ENCODE data around the gene KRTAP4-8. TPM values are rescaled to one million over a fixed set of nuclear protein-coding genes. Genes with fewer than 3 reads are reported as not detected.

Gene KRTAP4-8
- total RNA-seq, 6 experiments from 2014 or later = not detected

- Histone ChIP-seq H3K4me3 (no peak overlapping the region), H3K4me1 (no peaks in the 10 kb centered on the region), H3K9me3 (no peaks in the 10 kb centered on the region), H3K36me3 (no peaks in the 10 kb centered on the region), H3K27me3 (no peaks in the 10 kb centered on the region), H3K27ac (no peak overlapping the region)
- intact Hi-C loops (cut with DNase I) = no loop called here
- ATAC-seq = no peak
- TF ChIP-seq POLR2A (IDR thresholded peaks at IDR 0.05) (no peak), CTCF (IDR thresholded peaks at IDR 0.05) (no peak)
- no peak for DNase-seq
- 87% methylated on average over 4 of the region's 4 CpGs for WGBS (ENCODE audit: insufficient coverage, low coverage, low lambda C conversion rate, missing lambda C conversion rate)
Observed at GRCh38 chr17:41054025-41054424, 43.9 kb downstream of the KRTAP4-8 start.

GRCh38 chr17:41052566-41052965 lies 45.4 kb downstream of the KRTAP4-8 start:
- H3K4me1 ChIP-seq = no peaks in the 10 kb centered on the region
- H3K27ac ChIP-seq = no peak overlapping the region
- DNase-seq (no peak), ATAC-seq (no peak)
- no peaks in the 10 kb centered on the region for H3K27me3 ChIP-seq
- no peaks in the 10 kb centered on the region for H3K9me3 ChIP-seq
- H3K4me3 ChIP-seq = no peak overlapping the region
- TF ChIP-seq CTCF (IDR thresholded peaks at IDR 0.05) (no peak), POLR2A (IDR thresholded peaks at IDR 0.05) (no peak)
- H3K36me3 ChIP-seq = no peaks in the 10 kb centered on the region
- intact Hi-C loops (cut with DNase I) = no loop called here

GRCh38 chr17:41049110-41049509 lies 48.8 kb downstream of the KRTAP4-8 start:
- 37% methylated on average over 2 of the region's 2 CpGs for WGBS (ENCODE audit: insufficient coverage, low coverage, low lambda C conversion rate, missing lambda C conversion rate)
- DNase-seq (no peak), ATAC-seq (no peak)
- H3K27me3 ChIP-seq = no peaks in the 10 kb centered on the region
- H3K4me3 ChIP-seq = no peak overlapping the region
- no peaks in the 10 kb centered on the region for H3K9me3 ChIP-seq
- no peaks in the 10 kb centered on the region for H3K36me3 ChIP-seq
- H3K4me1 ChIP-seq = no peaks in the 10 kb centered on the region
- TF ChIP-seq POLR2A (IDR thresholded peaks at IDR 0.05) = no peak
- TF ChIP-seq CTCF (IDR thresholded peaks at IDR 0.05) = no peak
- intact Hi-C loops (cut with DNase I) = no loop called here
- H3K27ac ChIP-seq = no peak overlapping the region

- intact Hi-C loops (cut with DNase I) = no loop called here
- no peak for ATAC-seq
- no peak overlapping the region for H3K27ac ChIP-seq
- no peak overlapping the region for H3K4me3 ChIP-seq
- no peaks in the 10 kb centered on the region for H3K27me3 ChIP-seq
- 51% methylated on average over 7 of the region's 7 CpGs for WGBS (ENCODE audit: insufficient coverage, low coverage, low lambda C conversion rate, missing lambda C conversion rate)
- H3K36me3 ChIP-seq = no peaks in the 10 kb centered on the region
- no peak for DNase-seq
- no peak for TF ChIP-seq CTCF (IDR thresholded peaks at IDR 0.05)
- TF ChIP-seq POLR2A (IDR thresholded peaks at IDR 0.05) = no peak
- no peaks in the 10 kb centered on the region for H3K4me1 ChIP-seq
- no peaks in the 10 kb centered on the region for H3K9me3 ChIP-seq
Observed at GRCh38 chr17:41048441-41048840, 49.5 kb downstream of the KRTAP4-8 start.

Other genes starting within 250 kb of the KRTAP4-8 start
- gene KRT12, start 230.9 kb downstream of the KRTAP4-8 start, total RNA-seq = not detected
- not detected for gene KRT20, start 212.9 kb downstream of the KRTAP4-8 start, total RNA-seq
- 10 to 100 TPM in 2 of 6 experiments, 1 to 10 TPM in 1, under 1 TPM in 1, not detected in 2; 0.49 to 17.6 (median 10.0) TPM for gene KRT23, start 160.5 kb downstream of the KRTAP4-8 start, total RNA-seq
- gene KRT39, start 131.2 kb downstream of the KRTAP4-8 start, total RNA-seq = not detected
- not detected for gene KRT40, start 113.8 kb downstream of the KRTAP4-8 start, total RNA-seq
- gene KRTAP3-3, start 104.0 kb downstream of the KRTAP4-8 start, total RNA-seq = not detected
- gene KRTAP3-2, start 98.2 kb downstream of the KRTAP4-8 start, total RNA-seq = not detected
- not detected for gene KRTAP3-1, start 89.0 kb downstream of the KRTAP4-8 start, total RNA-seq
- gene KRTAP1-5, start 70.9 kb downstream of the KRTAP4-8 start, total RNA-seq = not detected
- gene KRTAP1-4, start 67.9 kb downstream of the KRTAP4-8 start, total RNA-seq = not detected
- not detected for gene KRTAP1-3, start 63.3 kb downstream of the KRTAP4-8 start, total RNA-seq
- gene KRTAP1-1, start 56.7 kb downstream of the KRTAP4-8 start, total RNA-seq = not detected
- gene KRTAP2-1, start 50.8 kb downstream of the KRTAP4-8 start, total RNA-seq = not detected
- not detected for gene KRTAP2-2, start 42.9 kb downstream of the KRTAP4-8 start, total RNA-seq
- not detected for gene KRTAP2-3, start 38.0 kb downstream of the KRTAP4-8 start, total RNA-seq
- not detected for gene KRTAP2-4, start 32.3 kb downstream of the KRTAP4-8 start, total RNA-seq
- not detected for gene KRTAP4-7, start 14.0 kb downstream of the KRTAP4-8 start, total RNA-seq
- gene KRTAP4-16, start 4.1 kb upstream of the KRTAP4-8 start, total RNA-seq = not detected
- not detected for gene KRTAP4-9, start 7.2 kb upstream of the KRTAP4-8 start, total RNA-seq
- not detected for gene KRTAP4-11, start 20.2 kb upstream of the KRTAP4-8 start, total RNA-seq
- not detected for gene KRTAP4-12, start 26.0 kb upstream of the KRTAP4-8 start, total RNA-seq
- not detected for gene KRTAP4-6, start 42.4 kb upstream of the KRTAP4-8 start, total RNA-seq
- gene KRTAP4-5, start 51.7 kb upstream of the KRTAP4-8 start, total RNA-seq = not detected
- not detected for gene KRTAP4-4, start 62.6 kb upstream of the KRTAP4-8 start, total RNA-seq
- not detected for gene KRTAP4-3, start 70.1 kb upstream of the KRTAP4-8 start, total RNA-seq
- not detected for gene KRTAP4-2, start 80.1 kb upstream of the KRTAP4-8 start, total RNA-seq
- gene KRTAP4-1, start 86.8 kb upstream of the KRTAP4-8 start, total RNA-seq = not detected
- gene KRTAP9-1, start 91.7 kb upstream of the KRTAP4-8 start, total RNA-seq = not detected
- not detected for gene KRTAP9-2, start 128.5 kb upstream of the KRTAP4-8 start, total RNA-seq
- gene KRTAP9-3, start 134.3 kb upstream of the KRTAP4-8 start, total RNA-seq = not detected
- gene KRTAP9-8, start 139.9 kb upstream of the KRTAP4-8 start, total RNA-seq = not detected
- gene KRTAP9-4, start 151.5 kb upstream of the KRTAP4-8 start, total RNA-seq = not detected
- gene KRTAP9-9, start 157.2 kb upstream of the KRTAP4-8 start, total RNA-seq = not detected
- gene KRTAP9-6, start 167.2 kb upstream of the KRTAP4-8 start, total RNA-seq = not detected
- gene KRTAP9-7, start 177.6 kb upstream of the KRTAP4-8 start, total RNA-seq = not detected
- not detected for gene KRTAP29-1, start 204.7 kb upstream of the KRTAP4-8 start, total RNA-seq
- not detected for gene KRTAP16-1, start 211.2 kb upstream of the KRTAP4-8 start, total RNA-seq
- gene KRTAP17-1, start 217.6 kb upstream of the KRTAP4-8 start, total RNA-seq = not detected

Data from right lobe of liver (tissue), 6 donors.